ENCODE measurements around the gene NAA15.
"Not testable (repeated sequence)": the region's sequence is repeated elsewhere in the genome, so short reads cannot be mapped to it uniquely, and the experiment has no call there.

The NAA15 gene

GRCh38 chr4:139299536-139299935 lies 1.8 kb upstream of the NAA15 start:
- DNase-seq = no peak

GRCh38 chr4:139300431-139301112 lies 733 bp upstream of the NAA15 start:
- DNase-seq = peak; percentile 40

DNA sequence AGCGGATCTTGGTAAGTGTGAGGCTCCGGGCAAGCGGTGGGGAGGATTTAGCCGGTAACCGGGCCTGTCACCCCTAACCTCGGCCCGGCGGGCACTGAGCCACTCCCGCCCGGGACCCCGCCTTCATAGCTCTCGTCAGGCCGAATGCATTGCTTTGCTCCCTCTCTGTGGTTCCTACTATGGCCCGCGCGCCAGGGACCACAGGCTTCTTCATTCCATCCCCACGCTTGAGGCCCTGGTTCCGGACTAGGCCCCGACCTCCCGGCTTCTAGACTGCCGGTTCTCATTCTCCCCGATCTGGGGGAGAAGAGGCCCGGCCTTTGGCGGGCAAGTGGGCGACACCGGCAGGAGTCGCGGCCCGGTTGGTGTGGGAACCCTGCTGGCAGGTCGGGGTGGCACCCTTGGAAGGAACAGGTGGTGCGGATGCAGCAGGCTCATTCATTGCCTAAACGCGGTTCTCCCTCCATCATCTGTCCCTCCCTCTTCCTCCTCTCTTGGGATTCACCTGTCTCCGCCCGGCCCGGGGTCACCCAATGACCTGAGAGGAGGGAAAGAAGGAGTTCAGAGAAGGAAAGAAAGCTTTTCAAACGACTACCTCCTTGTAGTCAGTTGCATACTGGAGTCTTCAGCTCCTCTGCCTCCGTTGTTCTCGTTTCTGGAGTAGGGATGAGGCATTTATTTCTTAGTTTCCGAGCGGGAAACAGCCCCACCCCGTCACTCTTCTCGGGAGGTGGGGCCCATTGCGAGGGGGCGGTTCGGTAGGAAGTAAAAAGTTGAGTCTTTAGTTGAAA lies 711 bp downstream of the NAA15 start, which contains the start of gene NDUFC1:
Gene NDUFC1, minus strand, starts transcription at position 657 of the 791 bp plus-strand sequence. CDS start 6,679 bp downstream, outside the sequence.
- peak; percentile 23 for DNase-seq

- no peak for DNase-seq
Measured at GRCh38 chr4:139304920-139305319, 3.6 kb downstream of the NAA15 start.

DNA sequence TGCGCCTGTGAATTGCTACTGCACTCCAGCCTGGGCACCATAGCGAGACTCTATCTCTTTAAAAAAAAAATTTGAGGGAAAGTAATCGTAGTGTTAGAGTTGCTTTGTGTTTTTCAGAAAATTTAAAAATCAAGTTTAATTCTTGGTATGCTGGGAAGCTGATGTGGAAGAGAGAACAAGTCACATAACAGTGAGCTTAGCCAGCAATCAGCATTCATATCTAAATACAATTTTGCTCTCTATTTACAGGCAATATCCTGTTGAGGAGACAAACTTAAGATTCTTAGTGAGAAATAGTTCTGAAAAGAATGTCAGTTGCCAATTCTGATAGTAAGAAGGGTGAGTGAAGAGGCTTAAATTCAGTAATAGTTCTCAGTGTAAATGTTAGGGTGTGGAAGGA lies 10.6 kb downstream of the NAA15 start:
- no peak for DNase-seq

DNA sequence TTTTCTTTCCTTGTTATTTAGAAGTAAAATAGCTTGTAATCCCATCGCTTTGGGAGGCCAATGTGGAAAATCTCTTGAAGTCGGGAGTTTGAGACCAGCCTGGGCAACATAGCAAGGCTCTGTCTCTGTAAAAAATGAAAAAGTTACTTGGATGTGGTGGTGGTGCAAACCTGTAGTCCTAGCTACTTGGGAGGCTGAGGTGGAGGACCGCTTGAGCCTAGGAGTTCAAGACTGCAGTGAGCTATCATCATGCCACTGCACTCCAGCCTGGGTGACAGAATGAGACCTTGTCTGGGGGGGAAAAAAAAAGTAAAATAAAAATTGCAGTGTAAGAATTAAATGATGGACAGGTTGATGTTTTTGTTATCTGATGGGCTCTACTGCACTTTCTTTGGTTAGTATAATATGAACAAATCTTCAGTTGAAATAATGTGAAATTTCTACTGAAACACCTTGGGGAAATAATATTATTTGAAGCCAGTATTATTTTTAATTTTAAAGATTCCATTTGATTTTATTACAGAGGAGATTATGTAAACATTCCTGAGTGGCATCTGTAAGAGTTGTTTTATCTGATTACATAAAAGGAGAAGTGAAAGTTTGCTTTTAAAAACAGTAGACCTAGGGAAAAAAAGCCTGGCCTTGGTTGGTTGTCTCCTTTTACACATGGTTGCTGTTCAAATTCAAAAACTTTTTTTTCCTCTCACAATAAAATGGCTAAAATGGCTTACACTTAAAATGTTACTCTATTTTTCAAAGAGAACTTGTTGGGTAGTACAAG lies 11.4 kb downstream of the NAA15 start:
- DNase-seq = no peak

GRCh38 chr4:139313414-139313813 lies 12.1 kb downstream of the NAA15 start:
- not testable (repeated sequence) for DNase-seq

DNA sequence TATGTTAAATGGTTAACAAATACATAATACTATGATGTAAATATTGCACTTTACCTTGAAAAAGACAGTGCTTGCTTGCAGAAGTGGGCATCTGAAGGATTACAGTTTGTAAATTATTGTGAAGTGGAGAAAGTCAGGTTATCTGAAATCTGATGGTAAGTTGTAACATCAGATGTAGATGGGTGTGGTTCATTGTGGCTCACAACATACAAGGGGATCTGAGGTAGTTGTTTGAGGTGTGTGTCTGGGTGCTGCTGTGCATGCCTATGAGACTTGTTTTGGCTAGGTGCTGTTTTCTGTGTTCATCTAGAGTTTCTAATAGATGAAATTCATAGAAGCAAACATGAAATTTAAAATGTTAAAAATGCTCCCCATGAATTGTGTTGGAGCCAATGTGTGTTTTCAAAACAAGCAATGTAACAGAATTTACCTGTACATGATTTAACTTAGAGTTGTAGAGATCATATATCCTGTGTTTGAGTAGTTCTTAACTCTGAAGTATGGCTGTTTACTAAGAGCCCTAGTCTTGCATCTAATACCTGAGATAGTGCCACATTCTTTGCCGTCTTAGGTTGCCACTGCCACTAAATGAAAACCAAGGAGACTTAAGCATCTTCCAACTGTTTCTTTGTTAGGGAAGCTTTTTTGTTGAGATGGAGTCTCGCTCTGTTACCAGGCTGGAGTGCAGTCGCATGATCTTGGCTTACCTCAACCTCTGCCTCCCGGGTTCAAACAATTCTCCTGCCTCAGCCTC lies 12.9 kb downstream of the NAA15 start:
- no peak for DNase-seq

- no peak for DNase-seq
Measured at GRCh38 chr4:139315221-139315675, 13.9 kb downstream of the NAA15 start.

DNA sequence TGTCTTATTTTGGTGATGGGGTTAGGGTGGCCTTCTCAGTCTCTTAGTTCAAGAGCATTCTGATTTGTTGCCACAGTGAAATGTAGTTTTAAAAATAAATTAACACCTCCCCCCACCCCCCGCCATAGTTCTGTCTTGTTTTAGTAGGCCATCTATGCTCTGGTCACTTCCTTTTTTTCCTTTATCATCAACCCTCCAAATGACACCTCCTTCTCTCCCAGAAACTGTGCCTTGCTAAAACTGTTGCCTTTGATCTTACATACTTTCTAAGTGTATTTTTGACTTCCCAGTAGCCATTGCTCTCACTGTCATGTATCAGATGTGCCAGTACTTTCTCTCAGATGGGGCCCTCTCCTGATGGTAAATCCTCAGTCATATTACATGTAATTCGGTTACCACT lies 15.4 kb downstream of the NAA15 start:
- DNase-seq = no peak

GRCh38 chr4:139317635-139318034 lies 16.3 kb downstream of the NAA15 start:
- DNase-seq = no peak

GRCh38 chr4:139319571-139319970 lies 18.3 kb downstream of the NAA15 start:
- DNase-seq = no peak

DNA sequence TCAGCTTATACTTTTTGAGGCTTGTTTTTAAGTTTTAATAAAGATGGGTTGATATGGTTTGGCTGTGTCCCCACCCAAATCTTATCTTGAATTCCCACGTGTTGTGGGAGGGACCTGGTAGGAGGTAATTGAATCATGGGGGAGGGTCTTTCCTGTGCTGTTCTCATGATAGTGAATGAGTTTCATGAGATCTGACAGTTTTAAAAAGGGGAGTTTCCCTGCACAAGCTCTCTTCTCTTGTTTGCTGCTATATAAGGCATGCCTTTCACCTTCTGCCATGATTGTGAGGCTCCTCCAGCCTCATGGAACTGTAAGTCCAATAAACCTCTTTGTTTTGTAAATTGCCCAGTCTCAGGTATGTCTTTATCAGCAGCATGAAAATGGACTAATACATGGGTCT lies 20.8 kb downstream of the NAA15 start:
- not testable (repeated sequence) for DNase-seq

- not testable (repeated sequence) for DNase-seq
Measured at GRCh38 chr4:139322541-139322940, 21.2 kb downstream of the NAA15 start.

DNA sequence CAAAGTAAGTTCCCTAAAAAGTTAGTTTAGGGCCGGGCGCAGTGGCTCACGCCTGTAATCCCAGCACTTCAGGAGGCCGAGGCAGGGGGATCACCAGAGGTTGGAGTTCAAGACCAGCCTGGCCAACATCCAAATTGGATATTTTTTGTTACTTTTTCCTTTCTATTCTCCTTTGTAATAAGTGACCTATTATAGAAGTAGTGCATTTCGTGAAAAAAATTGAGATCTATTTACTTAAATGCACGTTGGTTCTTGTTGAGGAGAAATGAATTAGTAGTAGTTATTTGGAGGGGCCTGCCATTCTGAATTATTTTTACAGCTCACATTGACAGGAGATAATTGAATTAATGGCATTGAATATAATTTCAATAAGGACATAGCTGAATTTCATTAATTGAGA lies 23.3 kb downstream of the NAA15 start:
- DNase-seq = no peak

GRCh38 chr4:139329665-139330200 lies 28.4 kb downstream of the NAA15 start:
- no peak for DNase-seq

GRCh38 chr4:139330283-139330682 lies 29.0 kb downstream of the NAA15 start:
- no peak for DNase-seq

DNA sequence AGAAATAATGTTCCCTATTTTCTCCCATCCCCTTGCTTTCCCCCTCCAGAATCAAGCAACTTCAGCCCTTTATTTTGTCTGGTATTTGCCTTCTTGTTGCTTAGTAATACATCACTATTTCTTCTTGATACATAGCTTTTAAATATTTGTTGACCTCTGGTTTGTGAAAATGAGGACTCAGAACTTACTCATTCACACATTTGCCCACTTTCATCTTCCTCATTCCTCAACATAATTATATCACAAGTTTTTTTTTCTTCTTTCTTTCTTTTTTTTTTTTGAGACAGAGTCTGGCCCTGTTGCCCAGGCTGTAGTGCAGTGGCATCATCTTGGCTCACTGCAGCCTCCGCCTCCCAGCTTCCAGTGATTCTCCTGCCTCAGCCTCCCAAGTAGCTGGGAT lies 29.9 kb downstream of the NAA15 start:
- DNase-seq = peak; percentile 35

- no peak for DNase-seq
Measured at GRCh38 chr4:139333046-139333445, 31.7 kb downstream of the NAA15 start.

- DNase-seq = no peak
Measured at GRCh38 chr4:139337612-139338011, 36.3 kb downstream of the NAA15 start.

GRCh38 chr4:139361301-139361700 lies 60.0 kb downstream of the NAA15 start:
- no peak for DNase-seq

DNA sequence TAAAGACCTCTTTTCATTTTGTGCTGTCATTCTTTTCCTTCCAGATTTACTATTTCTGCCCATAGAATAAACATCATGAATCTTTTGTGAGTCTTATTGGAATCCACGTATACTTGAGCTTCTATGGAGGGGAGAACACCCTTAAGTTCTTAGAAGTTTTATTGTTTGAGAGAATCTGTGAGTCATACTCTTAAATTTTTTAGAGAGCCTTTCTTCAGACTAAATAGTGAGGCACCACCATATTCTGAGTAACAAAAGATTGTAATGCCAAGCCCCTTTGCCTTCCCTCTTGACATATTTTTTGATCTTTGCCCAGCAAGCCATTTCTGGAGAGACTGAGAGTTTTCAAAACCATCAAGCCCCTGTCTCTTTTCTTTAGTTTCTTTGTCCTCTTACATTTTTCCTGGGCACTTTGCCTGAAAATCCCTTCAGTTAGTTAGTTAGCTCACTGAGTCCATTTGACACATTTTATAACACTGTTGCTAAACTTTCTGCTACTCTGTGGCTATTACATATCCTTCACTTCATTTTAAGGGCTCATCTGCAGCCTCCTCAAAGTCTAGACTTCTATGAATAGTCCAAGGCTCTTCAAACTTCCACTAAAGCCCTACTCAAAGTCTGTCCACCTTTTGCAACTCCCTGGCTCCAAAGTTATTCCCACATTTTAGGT lies 66.3 kb downstream of the NAA15 start:
- peak; percentile 42 for DNase-seq

Data from HCEC 1CT (cell line).